Activated CD4-positive, alpha-beta T cell treated with anti-CD3 and anti-CD28 coated beads, Interleukin-2, Interleukin-4, amounts not matched to agents 100 ng/mL and 50 ng/mL, durations not matched to agents 16 hours and 8 hours (primary cell): ENCODE data around the gene PHYKPL.
"Not testable (repeated sequence)": the region's sequence is repeated elsewhere in the genome, so short reads cannot be mapped to it uniquely, and the experiment has no call there.

Experiments
- DNase-seq: peaks from one replicate; pipeline ENCODE4 v3.0.0-alpha.2; 2020; ENCODE audit warnings: low spot score

PHYKPL gene

DNA sequence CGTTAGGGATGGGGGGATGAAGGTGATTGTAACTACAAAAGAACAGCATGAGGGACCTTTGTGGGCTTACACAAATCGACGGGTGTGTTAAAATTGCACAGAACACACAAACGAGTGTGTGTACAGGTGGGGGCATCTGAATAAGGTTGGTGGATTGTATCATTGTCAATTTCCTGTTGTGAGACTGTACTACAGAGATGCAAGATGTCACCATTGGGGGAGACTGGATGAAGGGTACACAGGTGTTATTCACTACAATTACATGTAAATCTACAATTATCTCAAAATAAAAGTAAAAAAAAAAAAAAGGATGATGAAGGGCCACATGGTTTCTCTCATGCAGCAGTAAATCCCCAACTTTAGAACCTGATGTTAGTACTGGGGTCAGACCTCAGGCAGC, 31.4 kb upstream of the PHYKPL start:
- DNase-seq = no peak

DNA sequence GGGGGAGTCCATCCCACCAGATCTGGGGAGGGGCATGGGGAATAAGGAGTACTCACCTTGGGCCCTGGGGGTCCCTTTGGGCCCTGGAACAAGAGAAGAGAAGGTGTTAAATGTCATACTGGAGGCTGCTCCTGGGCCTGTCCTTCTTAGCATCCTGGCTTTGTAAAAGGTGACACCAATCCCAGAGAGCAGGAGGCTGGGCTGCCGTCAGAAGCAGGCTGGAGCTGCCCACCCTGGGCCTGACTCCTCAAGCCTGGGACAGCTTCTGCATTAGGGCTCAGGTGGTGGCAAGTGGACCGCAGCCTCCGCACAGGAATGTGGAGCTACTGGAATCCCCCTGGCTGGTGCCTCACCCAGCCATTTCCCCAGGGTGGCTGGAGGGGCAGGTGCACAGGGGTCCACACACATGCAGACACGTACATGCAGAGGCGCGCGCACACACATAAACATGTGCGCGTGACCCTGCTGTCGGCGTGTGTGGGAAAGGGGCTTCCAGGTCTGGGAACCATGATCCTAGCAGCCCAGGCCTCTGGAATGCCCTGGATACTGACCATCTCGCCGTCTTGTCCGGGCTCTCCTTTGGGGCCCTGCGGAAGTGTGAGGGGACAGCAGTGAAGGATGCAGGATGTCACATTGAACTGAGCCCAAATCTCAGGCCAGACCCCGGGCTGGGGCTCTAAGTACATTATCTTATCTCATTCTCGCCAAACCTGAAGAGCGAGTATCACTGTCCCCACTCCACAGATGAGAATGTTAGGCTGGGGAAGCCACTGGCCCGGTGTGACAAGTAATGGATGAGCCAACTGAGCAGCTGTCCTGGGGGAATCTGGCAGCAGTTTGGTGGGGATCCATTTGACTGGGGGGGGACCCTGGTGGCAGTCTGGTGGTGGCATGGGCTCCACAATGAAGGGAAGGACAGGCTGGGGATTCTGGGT, 29.3 kb upstream of the PHYKPL start:
- no peak for DNase-seq

DNA sequence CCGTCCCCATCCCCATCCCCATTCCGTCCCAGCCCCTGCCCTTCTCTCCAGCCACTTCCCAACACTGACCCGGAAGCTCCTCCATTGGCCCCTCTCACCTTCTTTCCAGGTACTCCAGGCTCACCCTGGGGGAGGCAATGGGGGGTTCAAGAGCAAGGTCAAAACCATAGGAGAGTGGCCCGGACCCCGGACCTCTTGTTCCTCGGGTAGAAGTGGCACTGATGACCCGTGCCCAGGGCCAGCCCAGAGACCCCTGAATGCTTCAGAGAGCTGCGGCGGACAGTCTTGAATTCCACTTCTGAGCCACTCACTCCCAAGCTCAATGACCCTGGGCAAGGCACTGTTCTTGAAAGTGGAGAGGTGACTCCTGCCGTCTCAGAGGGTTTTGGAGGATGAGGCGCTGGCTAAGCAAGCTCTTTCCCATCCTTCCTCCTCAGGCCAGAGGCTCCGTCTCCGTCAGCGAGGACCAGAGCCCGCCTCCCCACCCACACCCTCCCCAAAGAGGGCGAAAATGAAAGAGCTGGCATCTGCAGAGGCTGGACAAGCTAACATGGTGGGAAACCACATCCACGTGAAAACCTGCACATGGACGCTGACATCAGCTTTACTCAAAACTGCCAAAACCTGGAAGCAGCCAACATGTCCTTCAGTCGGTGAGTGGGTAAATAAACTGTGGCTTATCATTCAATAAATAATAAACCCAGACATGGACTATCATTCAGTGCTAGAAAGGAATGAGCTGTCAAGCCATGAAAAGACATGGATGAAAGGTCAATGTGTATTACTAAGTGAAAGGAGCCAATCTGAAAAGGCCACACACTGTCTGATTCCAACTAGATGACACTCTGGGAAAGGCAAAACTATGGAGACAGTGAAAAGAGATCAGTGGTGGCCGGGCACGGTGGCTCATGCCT, 27.3 kb upstream of the PHYKPL start:
- DNase-seq = no peak

DNA sequence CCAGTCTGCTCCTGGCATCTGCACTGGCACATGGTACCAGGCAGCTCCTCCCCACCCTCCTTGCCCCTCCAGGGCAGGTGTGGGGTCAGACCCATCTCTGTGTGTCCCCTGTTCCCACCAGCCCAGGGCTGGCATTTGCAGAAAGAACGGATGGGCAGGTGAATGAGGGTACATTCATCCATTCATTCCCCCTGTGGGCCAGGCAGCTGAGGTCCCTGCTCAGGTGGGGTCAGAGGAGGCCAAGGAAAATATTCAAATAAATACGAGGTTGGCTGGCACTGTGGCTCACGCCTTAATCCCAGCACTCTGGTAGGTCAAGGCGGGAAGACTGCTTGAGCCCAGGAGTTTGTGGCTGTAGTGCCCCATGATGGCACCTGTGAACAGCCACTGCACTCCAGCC, 25.0 kb upstream of the PHYKPL start:
- DNase-seq = no peak

DNA sequence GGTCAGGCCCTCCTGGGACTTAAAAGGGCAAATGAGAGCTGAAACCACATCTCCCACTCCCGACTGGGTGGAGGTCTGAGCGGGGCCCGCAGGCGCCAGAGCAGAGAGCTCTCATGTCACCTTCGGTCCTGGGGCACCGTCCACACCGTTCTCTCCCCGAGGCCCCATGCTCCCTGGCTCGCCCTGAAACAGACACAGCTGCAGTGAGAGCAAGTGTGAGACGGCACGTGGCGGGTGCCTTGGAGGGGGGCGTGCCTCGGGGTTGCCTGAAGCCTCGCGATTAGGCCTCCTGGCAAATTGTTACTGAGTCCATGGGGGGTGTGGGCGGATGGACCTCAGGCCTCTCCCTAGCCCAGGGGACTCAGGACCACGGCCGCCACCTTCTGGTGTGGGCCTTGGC, 24.1 kb upstream of the PHYKPL start:
- no peak for DNase-seq

DNA sequence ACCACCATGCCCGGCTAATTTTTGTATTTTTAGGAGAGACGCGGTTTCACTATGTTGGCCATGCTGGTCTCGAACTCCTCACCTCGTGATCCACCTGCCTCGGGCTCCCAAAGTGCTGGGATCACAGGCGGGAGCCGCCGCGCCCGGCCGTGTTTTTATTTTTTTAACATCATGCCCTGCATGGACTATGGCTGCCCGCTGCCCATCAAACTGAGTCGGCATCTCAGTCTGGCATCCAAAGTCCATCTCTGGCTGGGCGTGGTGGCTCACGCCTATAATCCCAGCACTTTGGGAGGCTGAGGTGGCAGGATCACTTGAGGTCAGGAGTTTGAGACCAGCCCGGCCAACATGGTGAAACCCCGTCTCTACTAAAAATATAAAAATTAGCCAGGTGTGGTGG, 21.0 kb upstream of the PHYKPL start:
- not testable (repeated sequence) for DNase-seq

- no peak for DNase-seq
These were observed 19.7 kb upstream of the PHYKPL start for GRCh38 chr5:178252258-178252657.

GRCh38 chr5:178250263-178250662, 17.7 kb upstream of the PHYKPL start:
- no peak for DNase-seq

DNA sequence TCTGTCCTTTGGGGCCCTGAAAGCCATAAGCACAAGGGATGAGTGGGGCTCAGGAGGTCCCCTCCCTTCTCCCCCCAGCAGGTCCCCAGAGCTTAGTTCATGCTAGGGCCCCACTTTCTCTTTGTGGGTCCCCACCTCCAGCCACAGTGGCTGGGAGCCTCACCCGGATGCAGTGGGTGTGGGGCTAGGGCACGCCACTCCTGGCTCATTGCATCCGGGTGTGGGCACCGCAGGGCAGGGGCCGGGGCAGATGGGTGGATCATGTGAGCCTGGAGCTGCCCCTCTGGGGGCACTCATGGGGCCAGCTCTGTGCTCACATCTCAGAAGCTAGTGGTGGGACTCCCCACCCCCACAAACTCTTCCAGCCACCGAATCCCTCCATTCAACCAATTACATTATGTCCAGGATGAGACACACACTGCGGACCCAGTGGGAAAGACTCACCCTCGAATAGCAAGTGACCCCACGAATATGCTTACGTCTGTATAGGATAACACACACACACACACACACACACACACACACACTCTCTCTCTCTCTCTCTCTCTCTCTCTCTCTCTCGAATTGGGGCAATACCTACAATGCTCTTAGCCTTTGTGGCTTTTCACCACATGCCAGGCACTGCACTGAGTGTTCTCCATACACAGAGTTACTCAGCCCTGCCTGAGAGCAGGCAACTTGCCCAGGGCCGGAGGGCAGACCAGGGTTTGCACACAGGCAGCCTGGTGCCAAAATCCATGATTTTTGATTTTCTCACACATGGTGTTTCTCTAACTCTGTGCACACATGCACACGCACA, 16.8 kb upstream of the PHYKPL start:
- DNase-seq = no peak

DNA sequence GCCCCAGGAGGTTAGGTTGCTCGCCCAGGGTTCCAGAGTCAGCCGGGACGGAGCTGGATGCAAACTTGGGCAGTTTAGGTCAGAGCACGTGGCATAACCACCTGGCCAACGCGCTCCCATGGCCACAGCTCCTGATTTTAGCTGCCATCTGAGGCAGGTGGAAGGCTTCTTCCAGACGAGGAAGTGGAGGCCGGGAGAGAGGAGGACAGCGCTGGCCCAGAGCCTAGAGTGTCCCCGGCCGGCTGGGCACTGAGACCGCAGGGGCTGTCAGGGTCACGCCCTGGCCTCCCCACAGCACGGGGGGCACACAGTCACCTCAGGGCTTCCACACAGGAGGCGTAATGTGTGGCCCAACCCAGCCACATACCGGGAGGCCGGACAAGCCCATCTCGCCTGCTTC, 16.1 kb upstream of the PHYKPL start:
- no peak for DNase-seq

DNA sequence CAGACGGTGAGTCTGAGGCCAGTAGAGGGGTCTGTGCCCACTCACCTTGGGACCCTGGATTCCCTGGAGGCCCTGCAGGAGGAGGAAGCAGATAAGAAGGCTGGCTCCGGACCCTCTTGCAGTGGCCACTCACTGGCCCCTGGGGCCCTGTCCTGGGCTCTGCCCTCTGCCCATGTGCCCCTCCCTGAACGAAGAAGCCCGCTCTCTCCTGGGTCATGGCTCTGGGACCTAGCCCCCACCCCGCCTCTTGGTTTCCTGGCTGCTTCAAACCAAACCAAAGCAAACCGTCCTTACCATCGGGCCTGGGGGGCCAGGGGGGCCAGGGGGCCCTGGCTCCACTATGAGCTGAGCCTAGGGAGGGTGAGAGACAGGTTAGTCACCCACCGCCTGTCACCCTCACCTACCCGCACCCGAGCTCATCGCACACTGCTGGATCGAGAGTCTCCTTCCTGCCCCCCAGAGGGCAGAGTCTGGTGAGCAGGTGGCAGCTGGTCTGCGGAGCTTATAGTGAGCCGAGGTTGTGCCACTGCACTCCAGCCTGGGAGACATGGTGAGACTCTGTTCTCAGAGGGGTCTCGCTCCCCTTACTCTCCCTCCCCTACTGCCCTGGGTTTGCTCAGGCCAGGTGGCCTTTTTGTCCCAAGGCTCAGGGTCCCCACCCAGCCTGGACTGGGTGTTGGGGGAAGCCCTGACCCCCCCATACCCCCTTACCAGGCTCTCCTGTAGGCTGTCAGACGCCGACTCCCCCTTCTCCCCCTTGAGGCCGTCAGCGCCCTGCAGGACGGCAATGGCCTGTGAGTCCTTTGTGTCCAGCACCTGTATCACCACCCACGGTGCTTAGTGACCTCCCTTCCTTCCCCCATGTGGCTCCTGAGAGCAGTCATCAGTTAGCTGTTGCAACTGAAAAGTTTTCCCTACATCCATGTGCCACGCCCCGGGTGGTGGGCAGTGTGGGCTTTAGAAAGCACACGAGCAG, 15.2 kb upstream of the PHYKPL start:
- DNase-seq = no peak

GRCh38 chr5:178246624-178247279, 14.2 kb upstream of the PHYKPL start:
- no peak for DNase-seq

GRCh38 chr5:178245389-178245788, 12.8 kb upstream of the PHYKPL start:
- no peak for DNase-seq

GRCh38 chr5:178244576-178244975, 12.0 kb upstream of the PHYKPL start:
- no peak for DNase-seq

- no peak for DNase-seq
These were observed 9.8 kb upstream of the PHYKPL start for GRCh38 chr5:178242416-178242815.

DNA sequence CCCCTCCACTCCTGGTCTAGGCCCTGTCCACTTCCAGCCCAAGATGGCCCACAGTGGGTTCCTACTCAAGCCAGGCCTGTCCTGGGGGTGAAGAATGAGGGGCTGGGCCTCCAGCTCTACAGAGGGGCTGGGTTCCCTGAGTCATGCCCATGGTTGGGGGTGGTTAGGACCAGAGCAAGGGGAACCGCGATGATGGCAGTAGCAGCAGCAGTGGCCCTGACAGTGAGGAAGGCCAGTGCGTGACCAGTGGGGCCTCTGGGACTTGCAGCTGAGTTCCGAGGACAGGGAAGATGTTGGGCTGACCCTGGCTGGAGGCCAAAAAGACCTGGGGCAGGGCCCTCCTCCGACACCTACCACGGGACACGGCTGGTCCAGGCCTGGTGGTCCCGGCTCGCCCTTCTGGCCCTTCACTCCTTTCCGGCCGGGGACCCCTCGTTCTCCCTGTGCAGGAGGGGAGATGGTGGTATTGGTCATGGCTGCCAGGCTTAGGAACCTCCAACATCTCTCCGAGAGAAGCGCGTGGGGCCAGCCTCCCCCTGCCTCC, 9.2 kb upstream of the PHYKPL start:
- no peak for DNase-seq

GRCh38 chr5:178241231-178241663, 8.6 kb upstream of the PHYKPL start:
- no peak for DNase-seq

DNA sequence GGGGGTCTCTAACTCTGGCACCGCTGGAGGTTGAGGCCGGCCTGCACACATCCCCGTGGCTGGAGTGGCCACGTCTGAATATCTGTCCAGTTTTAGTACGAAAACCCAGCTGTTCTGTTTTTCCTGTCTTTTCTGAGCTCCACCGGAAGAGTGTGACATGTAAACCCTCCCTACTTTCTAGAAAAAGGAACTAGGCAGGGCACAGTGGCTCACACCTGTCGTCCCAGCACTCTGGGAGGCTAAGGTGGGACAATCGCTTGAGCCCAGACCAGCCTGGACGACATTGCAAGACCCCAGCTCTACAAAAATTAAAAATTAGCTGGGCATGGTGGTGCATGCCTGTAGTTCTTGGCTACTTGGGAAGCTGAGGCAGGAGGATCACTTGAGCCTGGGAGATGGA, 8.2 kb upstream of the PHYKPL start:
- no peak for DNase-seq

DNA sequence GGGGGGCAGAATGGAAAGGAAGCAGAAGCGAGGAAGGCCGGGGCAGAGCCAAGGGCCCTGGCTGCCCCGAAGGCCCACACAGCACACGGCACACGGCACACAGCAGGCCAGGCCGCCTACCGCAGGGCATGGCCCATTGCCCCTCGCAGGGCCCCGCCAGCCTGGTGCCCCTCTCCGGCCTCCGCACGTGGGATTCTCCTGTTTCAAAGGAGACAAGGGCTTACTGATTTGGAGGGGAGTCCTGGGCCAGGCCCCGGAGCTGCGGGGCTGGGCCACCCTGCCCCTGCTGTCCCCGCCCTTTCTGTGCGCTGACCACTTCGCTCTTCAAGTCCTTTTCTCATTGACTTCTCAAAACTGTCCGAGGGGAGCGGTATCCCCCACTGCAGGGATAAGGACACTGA, 7.7 kb upstream of the PHYKPL start:
- no peak for DNase-seq
